Vagina (tissue), 2 donors: ENCODE data around the gene SSUH2. TPM values are rescaled to one million over a fixed set of nuclear protein-coding genes. Genes with fewer than 3 reads are reported as not detected.

ENCODE experiments used
- DNase-seq, 2 donors: peaks; one replicate each; pipeline ENCODE4 v3.0.0-alpha.2; 2017; ENCODE audit errors: extremely low spot score in 2 of 2
- H3K27ac ChIP-seq: fragments of 200-600 bp; sonication (generic); one replicate; pipeline ENCODE4 v1.5.1; 2019
- H3K27me3 ChIP-seq: fragments of 200-600 bp; sonication (generic); one replicate; pipeline ENCODE4 v1.5.1; 2019
- H3K36me3 ChIP-seq, 2 donors: fragments of 200-600 bp; sonication (generic); one replicate each; pipeline ENCODE4 v1.5.1; 2017 to 2019
- H3K4me1 ChIP-seq: fragments of 200-600 bp; sonication (generic); one replicate; pipeline ENCODE4 v1.5.1; 2019
- H3K4me3 ChIP-seq, 2 donors: fragments of 200-600 bp; sonication (generic); 1 replicate in 1 of 2; 2 replicates in 1 of 2; pipeline ENCODE4 v1.5.1; 2016 to 2019
- H3K9me3 ChIP-seq: fragments of 200-600 bp; sonication (generic); one replicate; pipeline ENCODE4 v1.5.1; 2019
- POLR2A ChIP-seq, 2 donors: fragments of 450-650 bp; IDR thresholded peaks; one replicate each; pipeline ENCODE4 v1.6.1; 2017; ENCODE audit warnings: antibody characterized with exemption in 2 of 2, mild to moderate bottlenecking in 2 of 2, moderate library complexity in 2 of 2
- POLR2AphosphoS5 ChIP-seq, 2 donors: sonication (generic); formaldehyde crosslinking; IDR thresholded peaks; one replicate each; pipeline ENCODE4 v1.9.0; 2017; ENCODE audit warnings: antibody characterized with exemption in 2 of 2, mild to moderate bottlenecking in 2 of 2, low read depth in 1 of 2; ENCODE audit not compliant: insufficient read depth in 1 of 2
- intact Hi-C: fragments of 100-400 bp; cut with DNase I; formaldehyde crosslinking; loops from one replicate; pipeline ENCODE4 v1.15.1; 2023
- total RNA-seq: library from RNA; depleted of rRNA; stranded (reverse); fragments of >200 nt; gene quantifications from one replicate; pipeline ENCODE4 v1.2.3, GENCODE V29; 2016
- TF ChIP-seq, protein P1 (sequence below), 3 experiments: fragments of 450-650 bp in 2 of 3; fragments of 200-600 bp in 1 of 3; sonication (generic) in 1 of 3; IDR thresholded peaks; one replicate each; pipeline ENCODE4 v1.5.1; 2017 to 2019; ENCODE audit warnings: antibody characterized with exemption in 3 of 3, mild to moderate bottlenecking in 2 of 3, moderate library complexity in 2 of 3

Gene SSUH2
- total RNA-seq, 1 donor from 2014 or later: not detected

DNA sequence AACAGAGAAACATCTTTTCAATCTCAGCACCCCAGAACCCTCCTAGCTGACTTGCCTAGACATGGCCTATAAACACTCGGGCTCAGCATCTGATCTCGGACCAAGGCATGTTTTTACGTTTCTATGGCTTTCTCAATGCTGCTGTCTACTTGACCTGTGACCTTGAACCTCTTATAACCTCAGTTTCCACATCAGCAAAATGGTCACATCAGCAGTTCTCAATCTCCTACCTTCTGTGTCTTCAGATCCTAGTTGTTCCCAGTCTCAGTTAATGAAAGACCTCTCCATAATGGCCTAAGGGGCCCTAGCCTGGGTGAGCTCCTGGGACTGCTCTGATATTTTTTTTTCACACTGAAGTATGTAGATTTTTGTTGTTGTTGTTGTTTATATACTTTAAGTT, 39.6 kb downstream of the SSUH2 start:
- Histone ChIP-seq H3K4me3 (no peak overlapping the region), H3K4me1 (peaks cover 19% of the 10 kb centered on the region), H3K36me3 (no peaks in the 10 kb centered on the region), H3K27me3 (no peaks in the 10 kb centered on the region), H3K27ac (no peak overlapping the region), H3K9me3 (no peaks in the 10 kb centered on the region)
- intact Hi-C loops: no loop called here
- DNase-seq: no peak
- TF ChIP-seq POLR2A (IDR thresholded peaks at IDR 0.05): no peak
- no peak for TF ChIP-seq POLR2AphosphoS5 (IDR thresholded peaks at IDR 0.05; ENCODE audit: insufficient read depth in 1 of 2, low read depth in 1 of 2)
- TF ChIP-seq, protein P1, sequence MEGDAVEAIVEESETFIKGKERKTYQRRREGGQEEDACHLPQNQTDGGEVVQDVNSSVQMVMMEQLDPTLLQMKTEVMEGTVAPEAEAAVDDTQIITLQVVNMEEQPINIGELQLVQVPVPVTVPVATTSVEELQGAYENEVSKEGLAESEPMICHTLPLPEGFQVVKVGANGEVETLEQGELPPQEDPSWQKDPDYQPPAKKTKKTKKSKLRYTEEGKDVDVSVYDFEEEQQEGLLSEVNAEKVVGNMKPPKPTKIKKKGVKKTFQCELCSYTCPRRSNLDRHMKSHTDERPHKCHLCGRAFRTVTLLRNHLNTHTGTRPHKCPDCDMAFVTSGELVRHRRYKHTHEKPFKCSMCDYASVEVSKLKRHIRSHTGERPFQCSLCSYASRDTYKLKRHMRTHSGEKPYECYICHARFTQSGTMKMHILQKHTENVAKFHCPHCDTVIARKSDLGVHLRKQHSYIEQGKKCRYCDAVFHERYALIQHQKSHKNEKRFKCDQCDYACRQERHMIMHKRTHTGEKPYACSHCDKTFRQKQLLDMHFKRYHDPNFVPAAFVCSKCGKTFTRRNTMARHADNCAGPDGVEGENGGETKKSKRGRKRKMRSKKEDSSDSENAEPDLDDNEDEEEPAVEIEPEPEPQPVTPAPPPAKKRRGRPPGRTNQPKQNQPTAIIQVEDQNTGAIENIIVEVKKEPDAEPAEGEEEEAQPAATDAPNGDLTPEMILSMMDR (IDR thresholded peaks at IDR 0.05): no peak

DNA sequence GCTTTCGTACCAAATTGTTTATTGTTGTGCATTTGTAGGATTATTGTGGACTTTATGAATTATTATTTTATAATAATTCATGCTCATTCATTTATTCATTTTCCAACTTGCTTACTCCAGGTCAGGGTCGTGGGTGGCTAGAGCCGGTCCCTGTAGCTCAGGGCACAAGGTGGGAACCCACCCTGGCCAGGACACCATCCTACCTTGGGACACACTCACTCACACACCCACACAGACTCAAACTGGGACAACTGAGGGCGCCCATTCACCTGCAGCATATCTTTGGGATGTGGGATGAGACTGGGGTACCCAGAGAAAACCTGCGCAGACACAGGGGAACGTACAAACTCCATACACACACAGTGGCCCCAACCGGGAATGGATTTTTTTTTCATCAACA, 40.6 kb downstream of the SSUH2 start:
- Histone ChIP-seq H3K36me3 (no peaks in the 10 kb centered on the region), H3K4me3 (no peak overlapping the region), H3K9me3 (no peaks in the 10 kb centered on the region), H3K27ac (no peak overlapping the region), H3K27me3 (no peaks in the 10 kb centered on the region), H3K4me1 (peaks cover 19% of the 10 kb centered on the region)
- intact Hi-C loops: no loop called here
- no peak for DNase-seq
- TF ChIP-seq POLR2A (IDR thresholded peaks at IDR 0.05) (no peak), POLR2AphosphoS5 (IDR thresholded peaks at IDR 0.05; ENCODE audit: insufficient read depth in 1 of 2, low read depth in 1 of 2) (no peak)
- TF ChIP-seq, protein P1 (IDR thresholded peaks at IDR 0.05): no peak

GRCh38 chr3:8603115-8603710, 41.4 kb downstream of the SSUH2 start:
- no peaks in the 10 kb centered on the region for H3K36me3 ChIP-seq
- DNase-seq: no peak
- intact Hi-C loops: no loop called here
- peaks cover 19% of the 10 kb centered on the region for H3K4me1 ChIP-seq
- TF ChIP-seq POLR2AphosphoS5 (IDR thresholded peaks at IDR 0.05; ENCODE audit: insufficient read depth in 1 of 2, low read depth in 1 of 2) (no peak), POLR2A (IDR thresholded peaks at IDR 0.05) (no peak)
- TF ChIP-seq, protein P1 (IDR thresholded peaks at IDR 0.05): no peak
- H3K27ac ChIP-seq: no peak overlapping the region
- no peaks in the 10 kb centered on the region for H3K27me3 ChIP-seq
- no peaks in the 10 kb centered on the region for H3K9me3 ChIP-seq
- H3K4me3 ChIP-seq: no peak overlapping the region

GRCh38 chr3:8600457-8600856, 44.1 kb downstream of the SSUH2 start:
- DNase-seq: no peak
- no peaks in the 10 kb centered on the region for H3K27me3 ChIP-seq
- intact Hi-C loops: no loop called here
- no peaks in the 10 kb centered on the region for H3K9me3 ChIP-seq
- H3K27ac ChIP-seq: no peak overlapping the region
- TF ChIP-seq POLR2AphosphoS5 (IDR thresholded peaks at IDR 0.05; ENCODE audit: insufficient read depth in 1 of 2, low read depth in 1 of 2) (no peak), POLR2A (IDR thresholded peaks at IDR 0.05) (no peak)
- TF ChIP-seq, protein P1 (IDR thresholded peaks at IDR 0.05): no peak
- peaks cover 13% of the 10 kb centered on the region for H3K4me1 ChIP-seq
- no peaks in the 10 kb centered on the region for H3K36me3 ChIP-seq
- H3K4me3 ChIP-seq: no peak overlapping the region

DNA sequence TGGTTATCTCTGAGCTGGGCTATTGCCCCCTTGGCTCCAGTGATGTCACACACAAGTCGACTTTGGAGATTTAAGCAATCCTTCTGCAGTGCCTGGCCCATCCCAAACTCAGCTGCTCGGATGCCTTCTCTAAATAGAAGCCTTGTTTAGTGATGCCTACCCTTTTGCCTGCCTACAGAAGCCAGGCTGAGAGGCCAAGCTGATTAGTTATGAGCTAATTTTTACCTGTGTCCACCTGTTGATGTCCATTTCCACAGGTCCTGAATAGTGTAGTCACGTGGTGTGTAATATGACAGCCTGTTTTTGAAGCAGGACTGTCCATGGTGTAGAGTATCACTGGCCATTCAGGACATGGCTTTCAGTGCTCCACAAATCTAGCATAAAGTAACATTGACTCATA, 45.5 kb downstream of the SSUH2 start:
- Histone ChIP-seq H3K9me3 (no peaks in the 10 kb centered on the region), H3K4me1 (peaks cover 13% of the 10 kb centered on the region), H3K36me3 (no peaks in the 10 kb centered on the region), H3K27me3 (no peaks in the 10 kb centered on the region), H3K27ac (no peak overlapping the region), H3K4me3 (no peak overlapping the region)
- intact Hi-C loops: no loop called here
- no peak for DNase-seq
- TF ChIP-seq, protein P1 (IDR thresholded peaks at IDR 0.05): no peak
- no peak for TF ChIP-seq POLR2A (IDR thresholded peaks at IDR 0.05)
- TF ChIP-seq POLR2AphosphoS5 (IDR thresholded peaks at IDR 0.05; ENCODE audit: insufficient read depth in 1 of 2, low read depth in 1 of 2): no peak
